ENCODE measurements around the gene LIPC. TPM values are rescaled to one million over a fixed set of nuclear protein-coding genes. Genes with fewer than 3 reads are reported as not detected.
A peak's percentile ranks its signal among the peaks of the same experiment; 100 is the strongest.

Gene LIPC
- total and polyA plus RNA-seq, 8 donors, result 0.23 to 7.5 (median 0.76) TPM; not detected in 4

GRCh38 chr15:58442122-58442521 is 10.3 kb downstream of the LIPC start:
- DNase-seq, result no peak
- Histone ChIP-seq H3K9me3 (no peaks in the 10 kb centered on the region), H3K27ac (peak overlapping the region; percentile 79 to 91 (median 87)), H3K36me3 (no peaks in the 10 kb centered on the region), H3K27me3 (no peaks in the 10 kb centered on the region), H3K4me1 (peaks cover 16 to 52% (median 37%) of the 10 kb centered on the region in 4 donors), H3K4me3 (no peak overlapping the region)
- 31 to 48% (median 44%) methylated on average over 4 of the region's 4 CpGs for WGBS, 5 donors
- TF ChIP-seq POLR2A (IDR thresholded peaks at IDR 0.05), result no peak
- TF ChIP-seq EP300 (IDR thresholded peaks at IDR 0.05), result no peak
- TF ChIP-seq, protein P1, sequence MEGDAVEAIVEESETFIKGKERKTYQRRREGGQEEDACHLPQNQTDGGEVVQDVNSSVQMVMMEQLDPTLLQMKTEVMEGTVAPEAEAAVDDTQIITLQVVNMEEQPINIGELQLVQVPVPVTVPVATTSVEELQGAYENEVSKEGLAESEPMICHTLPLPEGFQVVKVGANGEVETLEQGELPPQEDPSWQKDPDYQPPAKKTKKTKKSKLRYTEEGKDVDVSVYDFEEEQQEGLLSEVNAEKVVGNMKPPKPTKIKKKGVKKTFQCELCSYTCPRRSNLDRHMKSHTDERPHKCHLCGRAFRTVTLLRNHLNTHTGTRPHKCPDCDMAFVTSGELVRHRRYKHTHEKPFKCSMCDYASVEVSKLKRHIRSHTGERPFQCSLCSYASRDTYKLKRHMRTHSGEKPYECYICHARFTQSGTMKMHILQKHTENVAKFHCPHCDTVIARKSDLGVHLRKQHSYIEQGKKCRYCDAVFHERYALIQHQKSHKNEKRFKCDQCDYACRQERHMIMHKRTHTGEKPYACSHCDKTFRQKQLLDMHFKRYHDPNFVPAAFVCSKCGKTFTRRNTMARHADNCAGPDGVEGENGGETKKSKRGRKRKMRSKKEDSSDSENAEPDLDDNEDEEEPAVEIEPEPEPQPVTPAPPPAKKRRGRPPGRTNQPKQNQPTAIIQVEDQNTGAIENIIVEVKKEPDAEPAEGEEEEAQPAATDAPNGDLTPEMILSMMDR (IDR thresholded peaks at IDR 0.05), result no peak
- TF ChIP-seq POLR2AphosphoS5 (IDR thresholded peaks at IDR 0.05), result no peak
- intact Hi-C loops (cut with DNase I; ENCODE audit: low total_unique reads), result no loop called here

DNA sequence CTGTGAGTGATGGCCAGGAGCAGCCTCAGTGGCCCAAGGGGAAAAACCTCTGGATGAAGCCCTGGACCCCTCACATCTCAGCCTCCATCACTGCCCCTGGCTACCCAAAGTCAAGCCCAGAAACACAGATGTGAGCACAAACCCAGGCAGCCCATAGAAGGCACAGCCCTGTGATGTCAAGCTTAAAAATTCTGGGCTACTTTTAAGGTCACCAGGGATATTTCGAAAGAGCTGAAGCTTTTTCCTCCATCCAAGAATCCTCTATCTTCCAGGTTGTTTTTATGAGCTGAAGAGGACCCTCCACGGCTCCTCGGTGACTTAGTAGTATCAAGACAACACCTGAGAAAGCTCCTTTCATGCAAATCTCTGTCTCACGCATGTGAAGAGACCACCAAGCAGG is 11.5 kb downstream of the LIPC start:
- H3K27me3 ChIP-seq, result no peaks in the 10 kb centered on the region
- TF ChIP-seq POLR2A (IDR thresholded peaks at IDR 0.05) (no peak), EP300 (IDR thresholded peaks at IDR 0.05) (no peak), POLR2AphosphoS5 (IDR thresholded peaks at IDR 0.05) (no peak)
- TF ChIP-seq, protein P1 (IDR thresholded peaks at IDR 0.05), result no peak

DNA sequence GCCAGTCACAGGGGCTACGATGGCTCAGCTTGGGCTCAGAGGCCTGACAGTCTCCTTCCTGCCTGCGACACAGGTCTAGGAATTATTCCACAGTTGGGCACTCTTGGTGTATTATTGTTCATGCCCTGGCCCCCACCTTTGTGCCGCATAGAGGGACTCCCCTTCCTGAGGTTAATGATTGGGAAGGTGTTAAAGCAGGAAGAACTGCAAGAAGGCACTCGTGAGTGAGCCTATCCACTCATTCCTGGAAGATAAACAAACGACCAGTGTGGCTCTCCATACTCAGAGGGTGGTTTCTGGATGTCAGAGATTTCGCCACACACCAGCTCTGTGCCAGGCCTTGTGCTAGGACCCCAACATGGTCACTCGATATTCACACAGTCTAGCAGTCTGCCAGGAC is 12.3 kb downstream of the LIPC start:
- WGBS, 5 donors, result 55 to 80% (median 61%) methylated on average over 6 to 7 of the region's 7 CpGs
- intact Hi-C loops (cut with DNase I; ENCODE audit: low total_unique reads), result no loop called here
- DNase-seq, result no peak

More for the DNA sequence above, 11.5 kb downstream of the LIPC start:
- Histone ChIP-seq H3K4me1 (peaks cover 16 to 63% (median 43%) of the 10 kb centered on the region in 4 donors), H3K9me3 (no peaks in the 10 kb centered on the region), H3K4me3 (no peak overlapping the region), H3K27ac (peak overlapping the region in 3 of 5 donors; percentile 87 to 91 (median 88)), H3K36me3 (no peaks in the 10 kb centered on the region)
- intact Hi-C loops (cut with DNase I; ENCODE audit: low total_unique reads), result no loop called here
- DNase-seq, result no peak
- 93 to 98% (median 96%) methylated on average over 4 of the region's 4 CpGs for WGBS, 5 donors

DNA sequence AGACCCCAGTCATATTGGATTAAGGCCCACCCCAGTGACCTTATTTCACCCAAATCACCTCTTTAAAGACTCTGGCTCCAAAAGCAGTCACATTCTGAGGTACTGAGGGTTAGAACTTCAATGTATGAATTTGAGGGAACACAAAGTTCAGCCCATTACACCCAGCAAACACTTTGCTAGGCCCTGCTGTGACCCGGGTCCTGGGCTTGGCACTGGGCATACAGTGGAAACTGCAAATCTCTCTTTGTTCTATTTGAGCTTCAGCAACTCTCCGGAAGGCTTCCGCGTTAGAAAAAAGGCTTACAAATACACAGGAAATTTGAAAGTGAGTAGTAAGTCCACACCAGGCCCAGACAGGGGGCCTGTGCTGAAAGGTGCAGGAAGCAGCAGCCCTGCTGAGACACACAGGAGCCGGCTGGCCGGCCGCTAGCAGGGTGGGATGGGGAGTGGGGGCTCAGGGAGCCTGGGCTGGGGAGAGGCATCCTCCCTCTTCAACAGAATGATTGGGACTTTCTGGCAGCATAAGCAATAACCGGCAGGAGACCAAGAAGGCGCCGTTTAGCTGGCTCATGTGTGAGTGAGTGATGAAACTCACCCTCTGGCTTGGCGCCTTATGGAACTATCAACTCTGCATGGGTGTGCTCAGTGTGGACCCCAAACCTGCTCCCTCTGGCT is 13.0 kb downstream of the LIPC start:
- Histone ChIP-seq H3K9me3 (no peaks in the 10 kb centered on the region), H3K36me3 (no peaks in the 10 kb centered on the region), H3K4me3 (no peak overlapping the region), H3K4me1 (peaks cover 9 to 51% (median 38%) of the 10 kb centered on the region in 4 donors), H3K27ac (peak overlapping the region; percentile 49 to 80 (median 60)), H3K27me3 (no peaks in the 10 kb centered on the region)
- intact Hi-C loops (cut with DNase I; ENCODE audit: low total_unique reads), result no loop called here
- TF ChIP-seq POLR2A (IDR thresholded peaks at IDR 0.05) (no peak), EP300 (IDR thresholded peaks at IDR 0.05) (no peak), POLR2AphosphoS5 (IDR thresholded peaks at IDR 0.05) (no peak)
- TF ChIP-seq, protein P1 (IDR thresholded peaks at IDR 0.05), result no peak
- DNase-seq, result no peak
- WGBS, 5 donors, result 41 to 78% (median 55%) methylated on average over 10 to 11 of the region's 11 CpGs

More for the DNA sequence above, 12.3 kb downstream of the LIPC start:
- Histone ChIP-seq H3K4me1 (peaks cover 16 to 59% (median 44%) of the 10 kb centered on the region in 4 donors), H3K4me3 (no peak overlapping the region), H3K9me3 (no peaks in the 10 kb centered on the region), H3K27ac (peak overlapping the region in 3 of 5 donors; percentile 51 to 80 (median 60)), H3K36me3 (no peaks in the 10 kb centered on the region), H3K27me3 (no peaks in the 10 kb centered on the region)
- no peak for TF ChIP-seq POLR2AphosphoS5 (IDR thresholded peaks at IDR 0.05)
- no peak for TF ChIP-seq EP300 (IDR thresholded peaks at IDR 0.05)

GRCh38 chr15:58445865-58446264 is 14.1 kb downstream of the LIPC start:
- DNase-seq, result no peak

More at GRCh38 chr15:58445865-58446264, 14.1 kb downstream of the LIPC start:
- 77 to 93% (median 86%) methylated on average over 6 of the region's 6 CpGs for WGBS, 5 donors
- intact Hi-C loops (cut with DNase I; ENCODE audit: low total_unique reads), result no loop called here
- Histone ChIP-seq H3K4me3 (no peak overlapping the region), H3K27me3 (no peaks in the 10 kb centered on the region), H3K36me3 (no peaks in the 10 kb centered on the region), H3K27ac (no peak overlapping the region), H3K4me1 (peaks cover 0 to 43% (median 32%) of the 10 kb centered on the region in 4 donors), H3K9me3 (no peaks in the 10 kb centered on the region)
- TF ChIP-seq POLR2A (IDR thresholded peaks at IDR 0.05) (no peak), EP300 (IDR thresholded peaks at IDR 0.05) (no peak), POLR2AphosphoS5 (IDR thresholded peaks at IDR 0.05) (no peak)
- TF ChIP-seq, protein P1 (IDR thresholded peaks at IDR 0.05), result no peak

Data from stomach (tissue), 9 donors.